Mononuclear cell (primary cell): ENCODE data around the gene GJA8. TPM values are rescaled to one million over a fixed set of nuclear protein-coding genes. Genes with fewer than 3 reads are reported as not detected.

ENCODE experiments used
- total RNA-seq: library from RNA; depleted of rRNA; stranded (reverse); fragments of >200 nt; gene quantifications from one replicate; pipeline ENCODE4 v1.2.3, GENCODE V29; 2012

The GJA8 gene
- total RNA-seq, 1 donor, result not detected

Other genes starting within 250 kb of the GJA8 start
- 4.2 TPM for gene ACP6, start 232.3 kb upstream of the GJA8 start, total RNA-seq
- gene GJA5, start 142.2 kb upstream of the GJA8 start, total RNA-seq, result under 0.01 TPM
- gene GPR89B, start 25.6 kb downstream of the GJA8 start, total RNA-seq, result 22.4 TPM
- 11.3 TPM for gene NBPF11, start 249.5 kb downstream of the GJA8 start, total RNA-seq